Tongue (tissue), 2 donors: ENCODE data around the gene HCN4. TPM values are rescaled to one million over a fixed set of nuclear protein-coding genes. Genes with fewer than 3 reads are reported as not detected.

Experiments
- DNase-seq: peaks from one replicate; pipeline ENCODE4 v3.0.0-alpha.2; 2015
- total RNA-seq: library from RNA; depleted of rRNA; stranded (reverse); fragments of >200 nt; gene quantifications from one replicate; pipeline ENCODE4 v1.2.3, GENCODE V29; 2014

The HCN4 gene
- total RNA-seq, 1 donor from 2014 or later, result not detected

GRCh38 chr15:73378089-73378488 lies 9.3 kb upstream of the HCN4 start:
- DNase-seq, result no peak

GRCh38 chr15:73375755-73376305 lies 7.1 kb upstream of the HCN4 start:
- DNase-seq, result peak; percentile 20

- no peak for DNase-seq
These were observed 6.3 kb upstream of the HCN4 start for GRCh38 chr15:73375012-73375411.

GRCh38 chr15:73374604-73375003 lies 5.8 kb upstream of the HCN4 start:
- no peak for DNase-seq

GRCh38 chr15:73373221-73373620 lies 4.5 kb upstream of the HCN4 start:
- no peak for DNase-seq

GRCh38 chr15:73371812-73372211 lies 3.1 kb upstream of the HCN4 start:
- no peak for DNase-seq

GRCh38 chr15:73370151-73370550 lies 1.4 kb upstream of the HCN4 start:
- DNase-seq, result no peak

GRCh38 chr15:73369154-73369694 lies 466 bp upstream of the HCN4 start:
- no peak for DNase-seq

- no peak for DNase-seq
These were observed 996 bp downstream of the HCN4 start for GRCh38 chr15:73367624-73368300.

GRCh38 chr15:73366766-73367623 lies 1.8 kb downstream of the HCN4 start:
- no peak for DNase-seq

GRCh38 chr15:73364070-73364469 lies 4.7 kb downstream of the HCN4 start:
- DNase-seq, result no peak

- DNase-seq, result no peak
These were observed 5.9 kb downstream of the HCN4 start for GRCh38 chr15:73362900-73363299.

GRCh38 chr15:73361337-73361736 lies 7.4 kb downstream of the HCN4 start:
- no peak for DNase-seq

GRCh38 chr15:73359651-73360050 lies 9.1 kb downstream of the HCN4 start:
- no peak for DNase-seq

GRCh38 chr15:73357999-73358665 lies 10.6 kb downstream of the HCN4 start:
- DNase-seq, result no peak

GRCh38 chr15:73355612-73356265 lies 13.0 kb downstream of the HCN4 start:
- no peak for DNase-seq

- DNase-seq, result no peak
These were observed 14.5 kb downstream of the HCN4 start for GRCh38 chr15:73354241-73354640.

GRCh38 chr15:73353734-73354133 lies 15.0 kb downstream of the HCN4 start:
- no peak for DNase-seq

GRCh38 chr15:73352082-73352481 lies 16.7 kb downstream of the HCN4 start:
- no peak for DNase-seq

- DNase-seq, result no peak
These were observed 19.6 kb downstream of the HCN4 start for GRCh38 chr15:73349191-73349590.

GRCh38 chr15:73346735-73347312 lies 21.9 kb downstream of the HCN4 start:
- peak; percentile 83 for DNase-seq

GRCh38 chr15:73345658-73346057 lies 23.1 kb downstream of the HCN4 start:
- DNase-seq, result no peak
